Ascending aorta (tissue), 2 donors: Measurements from ENCODE around the gene COLEC12. TPM values are rescaled to one million over a fixed set of nuclear protein-coding genes. Genes with fewer than 3 reads are reported as not detected.

Experiments
- DNase-seq, 2 donors: peaks; one replicate each; pipeline ENCODE4 v3.0.0-alpha.2; 2019; ENCODE audit warnings: low spot score in 2 of 2
- H3K27ac ChIP-seq, 2 donors: fragments of 200-600 bp; sonication (generic); one replicate each; pipeline ENCODE4 v1.5.1; 2016 to 2017; ENCODE audit warnings: mild to moderate bottlenecking in 1 of 2
- H3K27me3 ChIP-seq: fragments of 200-600 bp; sonication (generic); one replicate; pipeline ENCODE4 v1.5.1; 2017
- H3K36me3 ChIP-seq, 2 donors: fragments of 200-600 bp; sonication (generic); one replicate each; pipeline ENCODE4 v1.5.1; 2016
- H3K4me1 ChIP-seq, 2 donors: fragments of 200-600 bp; sonication (generic); one replicate each; pipeline ENCODE4 v1.5.1; 2016 to 2017; ENCODE audit warnings: mild to moderate bottlenecking in 1 of 2
- H3K4me3 ChIP-seq, 2 donors: fragments of 200-600 bp; sonication (generic); one replicate each; pipeline ENCODE4 v1.5.1; 2016 to 2017; ENCODE audit warnings: mild to moderate bottlenecking in 1 of 2
- H3K9me3 ChIP-seq, 2 donors: fragments of 200-600 bp; sonication (generic); one replicate each; pipeline ENCODE4 v1.5.1; 2016
- intact Hi-C: fragments of 100-400 bp; cut with DNase I; formaldehyde crosslinking; loops from one replicate; pipeline ENCODE4 v1.15.1; 2023
- total RNA-seq: library from RNA; depleted of rRNA; stranded (reverse); fragments of >200 nt; gene quantifications from one replicate; pipeline ENCODE4 v1.1.0, GENCODE V29; 2016
- TF ChIP-seq, protein P1 (sequence below), 3 experiments: fragments of 200-600 bp in 2 of 3; fragments of 450-650 bp in 1 of 3; sonication (generic) in 2 of 3; IDR thresholded peaks; one replicate each; pipeline ENCODE4 v1.5.1; 2016 to 2019; ENCODE audit warnings: antibody characterized with exemption in 3 of 3, mild to moderate bottlenecking in 1 of 3, moderate library complexity in 1 of 3

The COLEC12 gene
- total RNA-seq, 1 donor from 2014 or later = 9.5 TPM

DNA sequence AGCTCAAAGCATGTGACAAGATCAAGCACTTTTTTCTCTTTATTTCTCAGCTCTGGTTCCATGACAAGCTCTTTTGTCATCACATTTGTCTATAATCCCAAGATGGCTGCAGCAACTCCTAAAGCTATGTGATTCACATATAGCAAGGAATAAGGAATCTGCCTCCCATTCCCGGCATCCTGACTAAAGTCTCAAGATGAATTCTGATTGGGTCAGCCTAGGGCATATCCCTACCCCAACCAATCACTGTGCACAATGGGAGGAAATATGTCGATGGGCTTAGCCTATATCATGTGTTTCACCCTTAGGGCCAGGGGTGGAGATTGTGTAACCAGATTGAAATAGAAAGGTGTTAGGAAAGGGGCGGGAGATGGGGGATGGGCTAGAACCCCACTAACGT is 23.1 kb upstream of the COLEC12 start:
- no peak for DNase-seq
- H3K9me3 ChIP-seq = no peaks in the 10 kb centered on the region
- no peak overlapping the region for H3K4me3 ChIP-seq
- H3K36me3 ChIP-seq = no peaks in the 10 kb centered on the region
- peaks cover 2 to 23% of the 10 kb centered on the region in 2 donors for H3K4me1 ChIP-seq
- intact Hi-C loops = no loop called here
- no peaks in the 10 kb centered on the region for H3K27me3 ChIP-seq
- peak overlapping the region in 1 of 2 donors; percentile 69 for H3K27ac ChIP-seq
- TF ChIP-seq, protein P1, sequence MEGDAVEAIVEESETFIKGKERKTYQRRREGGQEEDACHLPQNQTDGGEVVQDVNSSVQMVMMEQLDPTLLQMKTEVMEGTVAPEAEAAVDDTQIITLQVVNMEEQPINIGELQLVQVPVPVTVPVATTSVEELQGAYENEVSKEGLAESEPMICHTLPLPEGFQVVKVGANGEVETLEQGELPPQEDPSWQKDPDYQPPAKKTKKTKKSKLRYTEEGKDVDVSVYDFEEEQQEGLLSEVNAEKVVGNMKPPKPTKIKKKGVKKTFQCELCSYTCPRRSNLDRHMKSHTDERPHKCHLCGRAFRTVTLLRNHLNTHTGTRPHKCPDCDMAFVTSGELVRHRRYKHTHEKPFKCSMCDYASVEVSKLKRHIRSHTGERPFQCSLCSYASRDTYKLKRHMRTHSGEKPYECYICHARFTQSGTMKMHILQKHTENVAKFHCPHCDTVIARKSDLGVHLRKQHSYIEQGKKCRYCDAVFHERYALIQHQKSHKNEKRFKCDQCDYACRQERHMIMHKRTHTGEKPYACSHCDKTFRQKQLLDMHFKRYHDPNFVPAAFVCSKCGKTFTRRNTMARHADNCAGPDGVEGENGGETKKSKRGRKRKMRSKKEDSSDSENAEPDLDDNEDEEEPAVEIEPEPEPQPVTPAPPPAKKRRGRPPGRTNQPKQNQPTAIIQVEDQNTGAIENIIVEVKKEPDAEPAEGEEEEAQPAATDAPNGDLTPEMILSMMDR (IDR thresholded peaks at IDR 0.05) = no peak

DNA sequence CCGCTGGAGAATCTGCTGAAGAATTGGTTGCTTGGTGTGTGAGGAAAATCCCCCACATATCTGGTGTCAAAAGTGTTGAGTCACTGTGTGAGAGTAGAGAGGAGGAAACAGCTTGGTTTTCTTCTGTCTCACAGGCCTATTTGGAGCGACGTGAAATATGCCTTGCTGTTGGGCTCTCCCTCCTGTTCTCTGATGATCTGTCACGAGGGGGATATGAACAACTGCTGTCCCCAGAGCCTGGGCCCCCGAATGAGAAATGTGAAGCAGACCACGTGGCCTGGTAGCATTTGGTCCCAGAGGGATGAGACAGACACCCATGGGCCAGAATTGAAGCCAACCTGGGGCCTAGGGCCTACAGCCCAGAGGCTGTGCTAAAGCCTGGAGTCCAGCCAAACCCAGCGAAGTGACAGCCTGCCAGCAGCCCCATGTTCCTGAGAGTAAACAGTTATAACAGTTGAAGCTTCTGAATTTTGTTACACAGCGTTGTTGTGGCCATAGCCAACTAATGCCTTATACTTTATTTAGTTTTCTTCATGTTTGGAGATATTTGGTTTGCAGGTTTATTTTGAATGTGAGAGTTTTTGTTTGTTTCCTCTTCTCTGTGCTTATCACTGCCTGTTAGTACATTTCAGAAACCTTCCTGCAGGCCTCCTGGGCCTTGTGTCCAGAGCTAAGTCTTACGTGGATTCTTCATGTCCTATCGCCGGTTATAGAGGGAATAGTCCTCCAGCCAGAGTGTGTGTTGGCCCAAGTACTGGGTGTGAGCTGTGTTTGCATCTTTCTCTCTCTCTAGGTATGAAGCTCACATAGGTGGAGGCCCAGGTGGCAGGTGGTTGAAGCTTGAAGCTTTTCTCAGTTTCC is 18.7 kb upstream of the COLEC12 start:
- DNase-seq = no peak
- peak overlapping the region; percentile 70 to 76 for H3K27ac ChIP-seq
- H3K9me3 ChIP-seq = no peaks in the 10 kb centered on the region
- TF ChIP-seq, protein P1 (IDR thresholded peaks at IDR 0.05) = no peak
- intact Hi-C loops = no loop called here
- H3K4me3 ChIP-seq = no peak overlapping the region
- H3K36me3 ChIP-seq = no peaks in the 10 kb centered on the region
- H3K27me3 ChIP-seq = no peaks in the 10 kb centered on the region
- H3K4me1 ChIP-seq = peaks cover 2 to 15% of the 10 kb centered on the region in 2 donors

DNA sequence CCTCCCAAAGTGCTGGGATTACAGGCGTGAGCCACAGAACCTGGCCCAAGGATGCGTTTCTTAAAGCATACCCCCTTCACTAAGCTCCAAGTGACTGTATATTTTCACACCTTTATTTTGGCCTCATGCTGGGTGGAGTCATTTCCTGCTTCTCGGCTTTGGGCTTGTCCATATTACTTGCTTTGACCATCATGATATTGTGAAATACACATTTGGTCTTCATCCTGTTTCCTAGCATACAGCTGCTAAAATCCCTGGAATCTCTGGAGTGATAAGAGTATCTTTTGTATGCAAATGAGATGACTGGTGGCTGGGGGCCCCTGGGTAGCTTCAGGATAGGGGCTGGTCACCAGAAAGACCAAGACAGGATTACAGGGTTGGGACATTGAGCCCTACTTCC is 17.6 kb upstream of the COLEC12 start:
- H3K27me3 ChIP-seq = no peaks in the 10 kb centered on the region
- intact Hi-C loops = no loop called here

DNA sequence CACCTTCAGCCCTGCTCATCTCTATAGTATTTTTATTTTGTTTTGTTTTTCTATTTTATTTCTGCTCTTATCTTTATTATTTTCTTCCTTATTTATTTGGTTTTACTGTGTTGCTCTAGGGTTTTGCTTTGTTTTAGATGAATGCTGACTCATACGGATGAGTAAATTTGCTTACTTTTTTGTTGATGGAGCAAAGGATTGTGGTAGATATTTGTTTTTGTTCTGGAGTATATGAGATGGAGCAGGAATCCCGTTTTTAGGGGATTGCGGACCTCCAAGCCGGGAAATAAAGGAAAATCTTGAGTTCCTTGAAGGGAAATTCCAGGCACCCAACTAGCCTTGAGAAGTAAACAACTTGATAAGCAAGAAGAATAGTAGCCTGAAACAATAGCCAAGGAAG is 15.3 kb upstream of the COLEC12 start:
- H3K27ac ChIP-seq = no peak overlapping the region
- no peaks in the 10 kb centered on the region for H3K9me3 ChIP-seq
- TF ChIP-seq, protein P1 (IDR thresholded peaks at IDR 0.05) = no peak
- H3K4me1 ChIP-seq = peaks cover 2 to 8% of the 10 kb centered on the region in 2 donors
- no peak overlapping the region for H3K4me3 ChIP-seq
- H3K27me3 ChIP-seq = no peaks in the 10 kb centered on the region
- no peak for DNase-seq
- intact Hi-C loops = no loop called here
- no peaks in the 10 kb centered on the region for H3K36me3 ChIP-seq

More for the DNA sequence above, 17.6 kb upstream of the COLEC12 start:
- TF ChIP-seq, protein P1 (IDR thresholded peaks at IDR 0.05) = no peak
- peaks cover 2 to 8% of the 10 kb centered on the region in 2 donors for H3K4me1 ChIP-seq
- H3K27ac ChIP-seq = no peak overlapping the region
- H3K4me3 ChIP-seq = no peak overlapping the region
- H3K36me3 ChIP-seq = no peaks in the 10 kb centered on the region
- DNase-seq = no peak
- H3K9me3 ChIP-seq = no peaks in the 10 kb centered on the region

DNA sequence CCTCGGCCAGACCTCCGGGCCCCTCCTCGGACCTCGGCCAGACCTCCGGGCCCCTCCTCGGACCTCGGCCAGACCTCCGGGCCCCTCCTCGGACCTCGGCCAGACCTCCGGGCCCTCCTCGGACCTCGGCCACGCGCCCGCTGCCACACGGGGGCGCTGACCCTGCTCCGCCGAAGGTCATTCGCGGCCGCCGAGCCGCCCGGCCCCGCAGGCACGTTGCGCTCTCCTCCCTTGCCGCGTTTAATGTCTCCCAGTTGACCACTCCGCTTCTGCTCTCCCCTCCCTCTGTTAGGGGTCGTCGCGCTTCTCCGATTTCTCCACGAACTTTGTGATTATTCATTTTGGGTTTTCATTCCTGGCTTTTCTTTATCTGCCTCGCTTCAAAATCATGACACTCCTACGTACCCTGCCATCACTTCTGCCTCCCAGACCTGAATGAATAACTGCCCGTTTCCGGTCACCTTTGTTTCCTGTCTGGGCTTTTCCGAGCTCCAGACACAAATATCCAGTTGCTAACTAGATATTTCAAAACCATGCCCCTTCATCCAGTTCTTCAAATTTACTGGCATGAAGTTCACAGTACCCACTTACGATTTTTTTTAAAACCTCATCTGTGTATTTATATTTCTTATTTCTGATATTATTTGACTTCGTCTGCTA is 14.8 kb upstream of the COLEC12 start:
- Histone ChIP-seq H3K4me3 (no peak overlapping the region), H3K4me1 (peaks cover 2 to 8% of the 10 kb centered on the region in 2 donors), H3K27me3 (no peaks in the 10 kb centered on the region), H3K27ac (no peak overlapping the region), H3K9me3 (no peaks in the 10 kb centered on the region), H3K36me3 (no peaks in the 10 kb centered on the region)
- TF ChIP-seq, protein P1 (IDR thresholded peaks at IDR 0.05) = no peak
- intact Hi-C loops = no loop called here
- no peak for DNase-seq
